Keratinocyte (primary cell): ENCODE measurements around the gene SETBP1.

Source experiments
- CTCF ChIP-seq, 3 experiments: IDR thresholded peaks in 1 of 3; conservative IDR thresholded peaks in 1 of 3; optimal IDR thresholded peaks in 1 of 3; 2 replicates in 2 of 3; 3 replicates in 1 of 3; pipeline versions ENCODE3 to v1.5.1; 2011; ENCODE audit warnings: low read length in 3 of 3, mild to moderate bottlenecking in 3 of 3, moderate library complexity in 2 of 3, control low read depth in 1 of 3, inconsistent platforms in 1 of 3; ENCODE audit not compliant: insufficient read depth in 2 of 3; ENCODE audit errors: extremely low read depth in 1 of 3
- EZH2 ChIP-seq: IDR thresholded peaks from one replicate; pipeline ENCODE4 v1.6.1; 2012; ENCODE audit warnings: inconsistent platforms, mild to moderate bottlenecking, low read length, moderate library complexity

- TF ChIP-seq CTCF (optimal IDR thresholded peaks at IDR 0.05 in 1 of 3, IDR thresholded peaks at IDR 0.05 in 1 of 3, conservative IDR thresholded peaks at IDR 0.05 in 1 of 3; ENCODE audit: extremely low read depth in 1 of 3, insufficient read depth in 2 of 3, low read length in 3 of 3) (no peak), EZH2 (no peak)
Measured at GRCh38 chr18:44950685-44951195, 270.1 kb downstream of the SETBP1 start.
